ENCODE data around the gene DDB1. TPM values are rescaled to one million over a fixed set of nuclear protein-coding genes. Genes with fewer than 3 reads are reported as not detected.

DDB1 gene
- total RNA-seq, 4 donors from 2014 or later: 175 to 215 (median 189) TPM

- Histone ChIP-seq H3K36me3 (peaks cover 0 to 5% of the 10 kb centered on the region in 2 donors), H3K27me3 (no peaks in the 10 kb centered on the region), H3K27ac (no peak overlapping the region), H3K4me3 (no peak overlapping the region), H3K9me3 (no peaks in the 10 kb centered on the region), H3K4me1 (no peaks in the 10 kb centered on the region)
- in situ Hi-C loops (cut with MboI; ENCODE audit: low sequenced_read_pairs in 4 of 4) (no loop called here), intact Hi-C loops (cut with DNase I; ENCODE audit: low total_unique reads) (no loop called here)
- TF ChIP-seq CTCF (IDR thresholded peaks at IDR 0.05 in 4 of 5, conservative IDR thresholded peaks at IDR 0.05 in 1 of 5): no peak
- no peak for TF ChIP-seq POLR2A (IDR thresholded peaks at IDR 0.05)
- DNase-seq (no peak), ATAC-seq (no peak)
These were observed 54.9 kb downstream of the DDB1 start for GRCh38 chr11:61278001-61278470.

GRCh38 chr11:61277186-61278000, 55.5 kb downstream of the DDB1 start:
- in situ Hi-C loops (cut with MboI; ENCODE audit: low sequenced_read_pairs in 4 of 4): no loop called here
- no peak overlapping the region for H3K27ac ChIP-seq
- DNase-seq (no peak), ATAC-seq (no peak)
- H3K4me1 ChIP-seq: no peaks in the 10 kb centered on the region
- no peaks in the 10 kb centered on the region for H3K9me3 ChIP-seq
- intact Hi-C loops (cut with DNase I; ENCODE audit: low total_unique reads): no loop called here
- H3K27me3 ChIP-seq: no peaks in the 10 kb centered on the region
- no peak overlapping the region for H3K4me3 ChIP-seq
- TF ChIP-seq POLR2A (IDR thresholded peaks at IDR 0.05) (no peak), CTCF (IDR thresholded peaks at IDR 0.05 in 4 of 5, conservative IDR thresholded peaks at IDR 0.05 in 1 of 5) (no peak)
- H3K36me3 ChIP-seq: peaks cover 0 to 5% of the 10 kb centered on the region in 2 donors

GRCh38 chr11:61275191-61275590, 57.7 kb downstream of the DDB1 start:
- no peaks in the 10 kb centered on the region for H3K9me3 ChIP-seq
- no peak overlapping the region for H3K4me3 ChIP-seq
- ATAC-seq (no peak), DNase-seq (no peak)
- in situ Hi-C loops (cut with MboI; ENCODE audit: low sequenced_read_pairs in 4 of 4) (no loop called here), intact Hi-C loops (cut with DNase I; ENCODE audit: low total_unique reads) (no loop called here)
- no peaks in the 10 kb centered on the region for H3K27me3 ChIP-seq
- H3K27ac ChIP-seq: no peak overlapping the region
- TF ChIP-seq POLR2A (IDR thresholded peaks at IDR 0.05) (no peak), CTCF (IDR thresholded peaks at IDR 0.05 in 4 of 5, conservative IDR thresholded peaks at IDR 0.05 in 1 of 5) (no peak)
- no peaks in the 10 kb centered on the region for H3K4me1 ChIP-seq
- peaks cover 0 to 5% of the 10 kb centered on the region in 2 donors for H3K36me3 ChIP-seq

GRCh38 chr11:61274084-61274483, 58.8 kb downstream of the DDB1 start:
- H3K9me3 ChIP-seq: no peaks in the 10 kb centered on the region

More at GRCh38 chr11:61274084-61274483, 58.8 kb downstream of the DDB1 start:
- H3K4me3 ChIP-seq: no peak overlapping the region
- no peaks in the 10 kb centered on the region for H3K4me1 ChIP-seq
- no peak for TF ChIP-seq POLR2A (IDR thresholded peaks at IDR 0.05)
- TF ChIP-seq CTCF (IDR thresholded peaks at IDR 0.05 in 4 of 5, conservative IDR thresholded peaks at IDR 0.05 in 1 of 5): no peak
- H3K27ac ChIP-seq: no peak overlapping the region
- ATAC-seq (no peak), DNase-seq (no peak)
- intact Hi-C loops (cut with DNase I; ENCODE audit: low total_unique reads): no loop called here
- in situ Hi-C loops (cut with MboI; ENCODE audit: low sequenced_read_pairs in 4 of 4): no loop called here
- peaks cover 0 to 5% of the 10 kb centered on the region in 2 donors for H3K36me3 ChIP-seq
- H3K27me3 ChIP-seq: no peaks in the 10 kb centered on the region

Measured in gastrocnemius medialis (tissue), 4 donors.